GM12892 (cell line): ENCODE data around the gene SRPX.

ENCODE experiments used
- POLR2A ChIP-seq: IDR thresholded peaks from 2 replicates; pipeline ENCODE4 v1.6.1; 2011; ENCODE audit warnings: low read depth, low read length, control low read depth
- POLR2AphosphoS5 ChIP-seq: IDR thresholded peaks from 2 replicates; pipeline ENCODE4 v1.6.1; 2011; ENCODE audit warnings: low read depth, low read length, control low read depth

DNA sequence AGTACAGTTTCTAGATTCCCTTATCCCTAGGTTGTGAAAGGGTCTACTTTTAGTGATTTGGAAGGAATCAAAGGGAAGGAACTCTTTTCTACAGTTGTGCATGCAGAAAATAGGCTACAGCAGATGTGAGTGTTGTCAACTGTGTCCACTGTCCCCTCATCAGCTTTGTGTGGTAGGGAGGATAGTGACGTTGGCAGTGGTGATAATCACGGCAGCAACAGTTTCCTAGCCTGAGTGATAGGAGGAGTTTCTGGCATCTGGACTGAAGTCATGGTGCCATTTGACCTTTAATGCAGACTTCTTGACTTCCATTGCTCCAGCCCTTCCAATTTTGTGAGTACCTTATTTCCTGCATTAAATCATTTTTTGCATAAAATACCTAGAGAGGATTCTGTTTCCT lies 39.3 kb downstream of the SRPX start:
- no peak for TF ChIP-seq POLR2AphosphoS5
- TF ChIP-seq POLR2A: no peak
